PC-3 (cell line): ENCODE results near the gene RGS14. TPM values are rescaled to one million over a fixed set of nuclear protein-coding genes. Genes with fewer than 3 reads are reported as not detected.

Source experiments
- ATAC-seq: fragments of 200-7000 bp; cut with Tn5 transposase; 2 replicates; pipeline ENCODE4 v1.9.1; 2020; ENCODE audit warnings: mild to moderate bottlenecking, moderate library complexity
- BruUV-seq: library from RNA; stranded (reverse); fragments of 400-500 nt; replicated peaks from 2 replicates; lab custom pipeline; 2021; lab: Mats Ljungman, UMichigan
- CTCF ChIA-PET: fragments of 300-600 bp; sonication (Branson Sonifier 250); formaldehyde crosslinking; loops from one replicate; lab custom pipeline; 2022; ENCODE audit warnings: antibody characterized with exemption; lab: Charles Lee
- POLR2A ChIA-PET: fragments of 300-600 bp; sonication (Branson Sonifier 250); formaldehyde crosslinking; loops from one replicate; lab custom pipeline; 2022; ENCODE audit warnings: antibody characterized with exemption; ENCODE audit not compliant: unreplicated experiment; lab: Charles Lee
- DNase-seq: peaks from one replicate; pipeline ENCODE4 v3.0.0-alpha.2; 2015
- H2AFZ ChIP-seq: fragments of 300-600 bp; sonication (generic); 2 replicates; pipeline ENCODE4 v1.6.0; 2016; ENCODE audit warnings: antibody characterized with exemption, low read length
- H3F3A ChIP-seq: fragments of 300-600 bp; sonication (generic); one replicate; pipeline ENCODE4 v1.6.0; 2017; ENCODE audit warnings: antibody characterized with exemption, low read length, control low read depth, mild to moderate bottlenecking; ENCODE audit not compliant: unreplicated experiment
- H3K27ac ChIP-seq: fragments of 300-600 bp; sonication (generic); 2 replicates; pipeline ENCODE4 v1.5.1; 2016; ENCODE audit warnings: mild to moderate bottlenecking, low read length
- H3K27me3 ChIP-seq: fragments of 300-600 bp; sonication (generic); 2 replicates; pipeline ENCODE4 v1.6.1; 2016; ENCODE audit warnings: low read length, mixed read lengths
- H3K36me3 ChIP-seq: fragments of 300-600 bp; sonication (generic); 2 replicates; pipeline ENCODE4 v1.6.1; 2016; ENCODE audit warnings: low read depth, mixed run types, low read length, mixed read lengths
- H3K4me1 ChIP-seq: fragments of 300-600 bp; sonication (generic); 2 replicates; pipeline ENCODE4 v1.5.1; 2016; ENCODE audit warnings: low read length; ENCODE audit not compliant: insufficient read depth
- H3K4me2 ChIP-seq: fragments of 300-600 bp; sonication (generic); 2 replicates; pipeline ENCODE4 v1.6.0; 2016; ENCODE audit warnings: low read length
- H3K4me3 ChIP-seq: fragments of 300-600 bp; sonication (generic); 2 replicates; pipeline ENCODE4 v1.5.1; 2016; ENCODE audit warnings: mild to moderate bottlenecking, low read length, mixed read lengths
- H3K79me2 ChIP-seq: fragments of 300-600 bp; sonication (generic); 2 replicates; pipeline ENCODE4 v1.6.1; 2017; ENCODE audit warnings: low read length, mixed read lengths
- H3K9ac ChIP-seq: fragments of 300-600 bp; sonication (generic); 2 replicates; pipeline ENCODE4 v1.6.0; 2016; ENCODE audit warnings: mild to moderate bottlenecking, low read length
- H3K9me2 ChIP-seq: fragments of 300-600 bp; sonication (generic); replicated peaks from 2 replicates; pipeline ENCODE4 v1.6.1; 2016; ENCODE audit warnings: mixed run types, low read length, mixed read lengths
- H3K9me3 ChIP-seq: fragments of 300-600 bp; sonication (generic); 2 replicates; pipeline ENCODE4 v1.6.1; 2016; ENCODE audit warnings: low read length, mixed read lengths
- H4K20me1 ChIP-seq: fragments of 300-600 bp; sonication (generic); 2 replicates; pipeline ENCODE4 v1.6.1; 2016; ENCODE audit warnings: low read length, mixed read lengths
- CTCF ChIP-seq: fragments of 300-600 bp; sonication (generic); conservative IDR thresholded peaks from 2 replicates; pipeline ENCODE4 v1.5.1; 2017; ENCODE audit warnings: antibody characterized with exemption, low read depth, mild to moderate bottlenecking, low read length
- EZH2 ChIP-seq: fragments of 300-600 bp; sonication (generic); IDR thresholded peaks from one replicate; pipeline ENCODE4 v1.6.1; 2017; ENCODE audit warnings: antibody characterized with exemption, mild to moderate bottlenecking, low read length; ENCODE audit not compliant: unreplicated experiment
- EZH2phosphoT487 ChIP-seq: fragments of 300-600 bp; sonication (generic); IDR thresholded peaks from 2 replicates; pipeline ENCODE4 v1.6.1; 2018; ENCODE audit warnings: mild to moderate bottlenecking, antibody characterized with exemption, low read length, borderline replicate concordance
- intact Hi-C: fragments of 100-400 bp; cut with micrococcal nuclease; formaldehyde crosslinking; loops from 2 replicates; pipeline ENCODE4 v1.9.0; 2023
- total RNA-seq: library from RNA; depleted of rRNA; stranded (reverse); fragments of >200 nt; gene quantifications from 2 replicates; pipeline ENCODE4 v1.2.3, GENCODE V29; 2014

Gene RGS14
- total RNA-seq, 1 experiment from 2014 or later, result 32.3 TPM

GRCh38 chr5:177410575-177410974 is 52.9 kb downstream of the RGS14 start:
- TF ChIP-seq EZH2 (no peak), CTCF (no peak), EZH2phosphoT487 (no peak)
- DNase-seq (no peak), ATAC-seq (no peak)
- H2AFZ ChIP-seq, result no peak overlapping the region
- no peak overlapping the region for H3K4me3 ChIP-seq
- no peaks in the 10 kb centered on the region for H3K36me3 ChIP-seq
- H3K27ac ChIP-seq, result no peak overlapping the region
- H3K79me2 ChIP-seq, result no peaks in the 10 kb centered on the region
- intact Hi-C loops, result no loop called here
- H3K9me3 ChIP-seq, result no peaks in the 10 kb centered on the region
- no peaks in the 10 kb centered on the region for H3K4me1 ChIP-seq
- POLR2A ChIA-PET, result no interaction called here
- BruUV-seq, result no TSS peak
- CTCF ChIA-PET, result no interaction called here
- no peaks in the 10 kb centered on the region for H4K20me1 ChIP-seq
- H3K27me3 ChIP-seq, result no peaks in the 10 kb centered on the region
- H3K4me2 ChIP-seq, result no peak overlapping the region
- no peaks in the 10 kb centered on the region for H3F3A ChIP-seq
- H3K9me2 ChIP-seq, result no peaks in the 10 kb centered on the region
- no peak overlapping the region for H3K9ac ChIP-seq

GRCh38 chr5:177412603-177413233 is 55.0 kb downstream of the RGS14 start:
- H3K27me3 ChIP-seq, result no peaks in the 10 kb centered on the region
- no peaks in the 10 kb centered on the region for H3K9me2 ChIP-seq

More at GRCh38 chr5:177412603-177413233, 55.0 kb downstream of the RGS14 start:
- Histone ChIP-seq H3K4me3 (no peak overlapping the region), H3K36me3 (no peaks in the 10 kb centered on the region), H4K20me1 (no peaks in the 10 kb centered on the region), H3K79me2 (no peaks in the 10 kb centered on the region), H3K4me2 (no peak overlapping the region), H3K27ac (no peak overlapping the region), H2AFZ (no peak overlapping the region), H3K9ac (no peak overlapping the region), H3F3A (no peaks in the 10 kb centered on the region), H3K4me1 (no peaks in the 10 kb centered on the region), H3K9me3 (no peaks in the 10 kb centered on the region)
- ATAC-seq, result no peak
- TF ChIP-seq EZH2phosphoT487 (no peak), EZH2 (no peak), CTCF (no peak)
- POLR2A ChIA-PET, result no interaction called here
- intact Hi-C loops, result no loop called here
- no TSS peak for BruUV-seq
- CTCF ChIA-PET, result no interaction called here
- DNase-seq, result no peak
